HG03439 (cell line): ENCODE measurements around the gene SVEP1.
"Not testable (repeated sequence)": the region's sequence is repeated elsewhere in the genome, so short reads cannot be mapped to it uniquely, and the experiment has no call there.

Experiments used
- ATAC-seq: cut with Tn5 transposase; IDR thresholded peaks from one replicate; pipeline ENCODE4 v1.9.1; 2021; ENCODE audit warnings: mild to moderate bottlenecking, moderate library complexity; ENCODE audit not compliant: unreplicated experiment

SVEP1 gene

GRCh38 chr9:110451726-110452125 is 127.8 kb downstream of the SVEP1 start:
- no peak for ATAC-seq

- ATAC-seq = no peak
These were observed 132.1 kb downstream of the SVEP1 start for GRCh38 chr9:110447476-110447875.

GRCh38 chr9:110446171-110446570 is 133.4 kb downstream of the SVEP1 start:
- ATAC-seq = no peak

GRCh38 chr9:110444911-110445310 is 134.6 kb downstream of the SVEP1 start:
- no peak for ATAC-seq

- no peak for ATAC-seq
These were observed 135.7 kb downstream of the SVEP1 start for GRCh38 chr9:110443866-110444220.

- no peak for ATAC-seq
These were observed 136.2 kb downstream of the SVEP1 start for GRCh38 chr9:110443146-110443865.

- ATAC-seq = no peak
These were observed 138.7 kb downstream of the SVEP1 start for GRCh38 chr9:110440796-110441195.

GRCh38 chr9:110440172-110440571 is 139.4 kb downstream of the SVEP1 start:
- ATAC-seq = no peak

GRCh38 chr9:110432253-110432652 is 147.3 kb downstream of the SVEP1 start:
- no peak for ATAC-seq

- ATAC-seq = no peak
These were observed 150.1 kb downstream of the SVEP1 start for GRCh38 chr9:110429453-110429852.

- ATAC-seq = no peak
These were observed 151.9 kb downstream of the SVEP1 start for GRCh38 chr9:110427497-110428104.

GRCh38 chr9:110426052-110426709 is 153.4 kb downstream of the SVEP1 start:
- no peak for ATAC-seq

- ATAC-seq = no peak
These were observed 165.1 kb downstream of the SVEP1 start for GRCh38 chr9:110414471-110414870.

- ATAC-seq = no peak
These were observed 168.6 kb downstream of the SVEP1 start for GRCh38 chr9:110410961-110411360.

- ATAC-seq = no peak
These were observed 170.9 kb downstream of the SVEP1 start for GRCh38 chr9:110408598-110408997.

- no peak for ATAC-seq
These were observed 173.6 kb downstream of the SVEP1 start for GRCh38 chr9:110405858-110406443.

- ATAC-seq = no peak
These were observed 175.1 kb downstream of the SVEP1 start for GRCh38 chr9:110404473-110404872.

- no peak for ATAC-seq
These were observed 179.6 kb downstream of the SVEP1 start for GRCh38 chr9:110399983-110400382.

- ATAC-seq = not testable (repeated sequence)
These were observed 180.5 kb downstream of the SVEP1 start for GRCh38 chr9:110398992-110399391.

- ATAC-seq = no peak
These were observed 187.6 kb downstream of the SVEP1 start for GRCh38 chr9:110391826-110392485.

- no peak for ATAC-seq
These were observed 190.3 kb downstream of the SVEP1 start for GRCh38 chr9:110389148-110389750.
